HG03354 (cell line): ENCODE measurements around the gene DAAM2.

ENCODE experiments used
- ATAC-seq: cut with Tn5 transposase; IDR thresholded peaks from one replicate; pipeline ENCODE4 v1.9.1; 2021; ENCODE audit warnings: mild to moderate bottlenecking; ENCODE audit not compliant: unreplicated experiment, poor library complexity, severe bottlenecking

Gene DAAM2

DNA sequence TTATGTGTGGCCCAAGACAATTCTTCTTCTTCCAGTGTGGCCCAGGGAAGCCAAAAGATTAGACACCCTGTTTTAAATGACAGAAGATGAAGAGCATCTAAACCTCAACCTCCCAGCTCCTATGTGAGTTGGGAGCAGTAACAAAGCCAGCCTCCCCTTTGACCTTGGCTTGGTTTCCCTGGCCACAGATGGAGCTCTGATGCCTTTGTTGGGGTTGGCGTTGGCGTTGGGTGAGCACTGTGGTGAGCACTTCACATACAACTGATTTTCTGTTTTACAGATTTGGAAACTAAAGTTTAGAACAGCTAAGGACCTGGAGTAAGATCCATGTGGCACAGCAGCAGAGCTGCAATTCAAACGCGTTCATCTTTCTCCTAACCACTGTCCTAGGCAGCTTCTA lies 22.1 kb downstream of the DAAM2 start:
- no peak for ATAC-seq

DNA sequence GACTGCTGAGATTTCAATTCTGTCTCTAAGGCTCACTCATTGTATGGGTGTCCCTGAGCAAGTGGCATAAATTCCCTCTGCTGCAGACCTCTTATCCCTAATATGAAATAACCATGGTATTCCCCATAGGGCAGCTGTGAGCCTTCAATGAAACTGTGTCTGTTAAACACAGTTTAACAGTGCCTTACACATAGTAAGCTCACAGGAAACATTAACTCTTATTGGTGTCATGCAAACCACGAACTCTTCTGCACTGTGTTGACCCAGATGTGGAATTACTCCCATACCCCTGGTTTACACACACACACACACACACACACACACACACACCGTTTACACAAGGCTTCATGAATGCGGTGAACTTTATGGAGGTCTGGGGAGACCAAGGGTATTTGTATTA lies 23.2 kb downstream of the DAAM2 start:
- ATAC-seq, result no peak

DNA sequence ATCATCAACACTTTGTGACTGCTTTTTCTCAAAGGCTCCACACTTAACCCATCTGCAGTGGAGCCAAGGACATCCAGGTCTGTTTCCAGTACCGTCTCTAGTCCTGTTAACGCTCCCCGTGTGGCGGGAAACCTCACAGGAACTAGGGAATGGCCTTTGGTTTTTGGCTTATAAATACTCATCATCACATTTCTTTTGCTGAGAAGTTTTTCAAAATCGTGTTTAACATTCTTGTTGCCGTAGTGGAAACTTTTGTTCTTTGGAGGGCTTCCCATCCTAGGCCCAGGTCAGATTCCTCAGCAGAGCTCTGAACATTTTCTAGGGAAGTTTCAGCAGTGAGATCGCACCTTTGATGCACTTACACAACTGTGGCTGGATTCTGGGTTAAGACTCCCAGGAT lies 24.6 kb downstream of the DAAM2 start:
- no peak for ATAC-seq

DNA sequence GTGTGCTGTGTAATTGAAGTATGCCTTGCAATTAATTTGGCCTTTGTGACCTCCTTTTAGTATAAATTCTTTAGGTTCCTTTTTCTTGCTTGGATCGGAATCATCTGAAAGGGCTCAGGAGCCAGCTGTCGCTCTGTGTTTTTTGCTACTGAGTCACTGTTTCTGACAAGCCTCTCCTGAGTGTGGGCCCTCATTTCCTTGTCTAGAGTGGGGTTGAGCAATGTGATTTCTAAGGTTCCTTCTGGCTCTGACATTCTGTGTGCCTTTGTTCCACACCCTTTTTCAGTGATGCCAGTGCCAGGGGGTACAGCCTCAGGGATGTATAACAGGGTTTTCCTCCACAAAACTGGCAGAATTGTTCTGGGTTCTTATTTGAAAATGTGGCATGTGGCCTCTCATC lies 26.5 kb downstream of the DAAM2 start:
- no peak for ATAC-seq

DNA sequence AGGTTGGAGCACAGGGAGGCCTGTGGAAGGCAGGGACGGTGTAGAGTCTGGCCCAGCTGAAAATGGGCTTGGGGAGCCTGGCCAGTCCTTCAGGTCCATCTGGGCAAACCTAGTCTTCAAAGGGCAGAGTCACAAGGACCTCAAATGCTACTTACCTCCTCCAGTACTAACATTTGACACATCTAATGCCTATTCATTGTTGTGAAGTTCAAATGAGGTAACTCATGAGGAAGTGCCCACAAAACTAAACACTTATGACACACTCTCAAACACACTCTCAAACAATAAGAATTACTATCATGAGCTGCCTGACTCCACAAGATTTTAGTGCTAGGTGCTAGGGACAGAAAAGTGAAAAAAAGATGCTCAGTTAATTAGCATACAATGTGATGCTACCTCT lies 27.1 kb downstream of the DAAM2 start:
- no peak for ATAC-seq

DNA sequence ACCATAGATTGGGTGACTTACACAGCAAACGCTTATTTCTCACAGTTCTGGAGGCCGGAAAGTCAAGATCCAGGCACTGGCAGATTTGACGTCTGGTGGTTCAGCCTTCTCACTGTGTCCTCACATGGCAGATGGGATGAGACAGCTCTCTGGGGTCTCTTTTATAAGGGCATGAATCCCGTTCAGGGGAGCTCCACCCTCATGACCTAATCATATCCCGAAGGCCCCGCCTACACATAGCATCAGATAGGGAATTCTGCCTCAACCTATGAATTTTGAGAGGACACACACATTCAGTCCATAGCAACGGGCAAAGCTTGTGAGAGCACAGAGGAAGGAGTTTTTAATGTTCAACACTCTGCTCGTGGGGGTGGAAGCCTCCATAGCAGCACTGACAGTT lies 27.5 kb downstream of the DAAM2 start:
- no peak for ATAC-seq

DNA sequence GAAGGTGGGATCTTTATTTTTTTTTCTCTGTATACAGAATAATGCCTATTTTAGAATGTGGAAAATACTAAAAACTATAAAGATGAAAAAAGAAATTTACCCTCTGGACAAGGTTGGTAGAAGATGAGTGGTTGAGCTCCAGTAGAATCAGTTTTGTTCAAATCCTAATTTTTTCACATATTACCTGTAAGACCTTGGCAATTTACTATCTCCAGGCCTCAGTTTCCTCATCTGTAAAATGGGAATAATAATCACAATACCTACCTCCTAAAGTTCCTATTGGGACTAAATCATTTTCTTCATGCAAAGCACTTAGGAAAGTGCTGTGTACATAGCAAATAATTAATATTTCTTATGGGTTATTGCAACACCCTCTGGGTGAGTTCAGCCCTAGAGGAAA lies 28.4 kb downstream of the DAAM2 start:
- ATAC-seq, result no peak

DNA sequence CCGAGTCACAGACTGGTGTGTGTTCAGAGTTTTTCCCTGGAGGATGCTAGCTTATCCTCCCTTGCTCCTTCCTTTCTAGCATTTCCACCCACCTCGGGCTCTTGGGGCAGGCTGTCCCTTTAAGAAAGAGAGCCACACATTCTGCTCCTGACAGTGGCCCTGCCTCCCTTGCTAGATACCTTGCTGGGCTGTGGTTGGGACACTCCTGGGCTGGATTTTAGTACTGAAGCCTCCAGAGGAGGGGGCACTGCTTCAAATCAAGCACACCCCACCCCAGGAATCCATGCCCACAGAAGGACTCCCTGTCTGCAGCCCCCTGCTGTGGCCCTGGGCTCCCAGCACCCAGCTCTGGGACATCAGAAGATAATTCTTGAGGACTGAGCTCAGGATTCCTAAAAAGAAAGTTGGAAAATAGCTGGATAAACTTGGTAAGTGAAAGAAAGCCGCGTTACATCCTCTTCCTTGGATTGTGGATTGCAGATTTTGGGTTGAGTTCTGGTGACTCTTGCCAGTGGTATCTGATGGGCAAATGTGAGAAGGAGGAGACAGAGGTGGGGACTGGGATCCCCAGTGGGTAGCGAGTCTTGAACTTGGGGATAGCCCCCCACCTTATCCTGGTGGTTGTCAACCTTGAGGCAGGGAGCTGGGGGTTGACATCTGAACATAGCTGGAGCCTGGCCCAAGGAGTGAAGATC lies 29.0 kb downstream of the DAAM2 start:
- no peak for ATAC-seq

DNA sequence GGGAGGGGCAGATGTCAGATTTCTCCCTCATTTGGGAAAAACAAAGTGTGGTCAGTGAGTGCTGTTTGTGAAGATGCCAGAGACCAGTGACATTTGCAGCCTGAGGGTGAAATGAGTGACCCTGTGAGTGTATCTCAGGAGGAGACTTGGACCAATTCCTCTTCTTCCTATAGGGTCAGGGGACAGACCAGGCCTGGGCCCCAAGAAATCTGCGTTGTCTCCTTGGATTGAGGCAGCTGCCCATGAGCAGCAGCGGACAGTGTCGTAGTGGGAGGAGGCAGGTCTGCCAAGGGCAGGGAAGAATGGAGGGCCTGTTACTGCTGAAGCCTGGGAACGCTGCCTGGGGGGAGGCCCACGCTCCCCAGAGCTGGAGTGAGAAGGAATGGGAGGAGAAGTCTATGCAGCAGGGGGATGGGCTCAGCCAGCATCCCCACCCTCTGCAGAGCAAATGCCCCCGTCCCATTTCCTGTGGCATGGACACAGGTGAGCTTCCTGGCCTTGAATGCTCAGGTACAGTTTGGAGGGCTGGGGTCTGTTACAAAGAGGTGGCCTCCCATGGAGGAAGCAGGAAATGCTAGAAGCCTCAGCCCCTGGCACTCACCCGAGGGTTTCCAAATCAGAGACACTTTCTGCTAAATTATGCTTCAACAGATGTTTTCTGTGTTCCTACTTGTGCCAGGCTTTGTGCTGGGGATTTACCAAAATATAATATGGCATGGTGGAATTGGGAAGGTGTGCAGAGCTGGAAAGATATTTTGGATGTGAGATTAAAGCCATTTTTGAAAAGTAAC lies 29.8 kb downstream of the DAAM2 start:
- no peak for ATAC-seq

DNA sequence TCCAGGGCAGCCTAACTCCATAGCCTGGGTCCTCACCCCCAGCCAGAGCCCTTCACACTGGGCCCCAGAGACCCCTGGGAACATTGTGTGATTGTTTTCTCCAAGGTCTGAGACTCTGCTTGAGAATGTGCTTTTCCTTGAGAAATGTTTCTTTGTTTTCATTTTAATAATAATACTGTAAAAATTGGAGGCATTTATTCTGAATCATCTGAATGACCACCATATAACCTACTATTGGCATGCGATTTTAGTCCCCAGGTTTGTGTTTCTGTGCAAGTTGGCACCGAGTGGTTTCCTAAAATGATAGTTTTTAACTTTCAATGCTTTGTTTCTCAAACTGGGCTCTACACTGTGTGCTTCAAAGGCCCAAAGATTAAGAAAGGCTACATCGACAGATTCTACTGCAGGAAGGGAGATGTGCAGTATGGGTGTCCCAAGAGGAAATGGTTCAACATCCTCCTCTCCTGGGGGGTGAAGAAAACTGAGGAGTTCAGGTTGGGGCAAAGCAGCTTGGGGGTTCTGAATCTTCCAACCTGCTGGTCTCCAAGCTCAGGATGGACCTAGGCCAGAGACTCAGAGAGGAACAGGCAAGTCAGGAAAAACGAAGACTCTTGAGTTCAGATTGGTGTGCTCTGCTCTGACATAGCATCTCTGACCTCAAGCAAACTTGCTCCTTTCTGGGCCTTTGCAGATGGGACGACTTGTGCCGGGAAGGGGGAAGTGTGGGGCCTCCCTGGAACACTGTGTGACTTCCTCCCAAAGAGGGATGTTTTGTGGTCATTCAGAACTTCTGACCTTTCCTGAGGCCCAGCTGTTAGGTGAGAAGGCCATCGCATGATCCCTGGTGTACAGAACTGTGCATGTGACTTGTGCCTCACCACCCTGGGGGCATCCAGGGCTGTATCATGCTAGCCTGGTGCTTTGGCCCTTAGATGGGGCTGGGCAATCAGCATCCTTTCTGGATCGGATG lies 31.0 kb downstream of the DAAM2 start:
- no peak for ATAC-seq

DNA sequence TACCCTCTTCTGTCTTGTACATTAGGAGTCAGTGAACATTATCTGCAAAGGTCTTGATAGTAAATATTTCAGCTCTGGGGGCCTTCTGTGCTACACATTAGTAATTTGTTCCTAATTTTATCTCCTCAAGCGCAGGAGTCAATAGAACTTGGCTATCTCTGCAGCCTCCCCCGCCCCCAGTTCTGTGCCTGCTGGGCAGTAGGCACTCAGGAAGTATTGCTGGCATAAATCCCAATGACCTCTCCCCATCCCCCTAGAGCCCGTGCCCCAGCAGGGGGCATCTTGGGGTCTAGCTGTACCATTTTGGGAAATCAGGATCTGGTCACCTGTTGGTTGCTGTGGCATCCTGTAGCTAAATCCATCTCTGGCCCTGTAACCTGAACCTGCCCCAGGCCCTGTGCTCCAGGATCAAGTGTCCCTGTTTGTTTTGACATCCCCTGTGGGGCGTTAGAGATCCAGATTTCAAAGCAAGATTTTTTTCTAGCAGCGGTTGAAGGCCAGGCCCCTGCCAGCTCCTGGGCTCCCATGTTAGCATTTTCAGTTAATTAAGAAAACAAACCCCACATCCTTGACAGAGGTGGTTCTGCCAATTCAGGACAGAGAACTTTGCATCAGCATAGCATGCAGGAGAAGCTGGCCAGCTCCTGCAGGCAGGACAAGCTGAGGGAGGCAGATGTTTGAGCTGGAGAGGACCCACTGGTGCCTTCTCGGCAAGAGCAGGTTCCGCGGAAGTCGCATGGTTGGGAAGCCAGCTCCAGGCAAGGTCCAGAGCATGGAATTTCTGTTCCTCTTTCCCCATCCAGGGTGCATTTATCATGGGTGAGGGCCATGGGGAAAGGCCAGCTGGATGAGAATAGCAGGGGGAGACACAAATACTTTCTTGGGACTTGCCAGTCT lies 32.1 kb downstream of the DAAM2 start:
- no peak for ATAC-seq

DNA sequence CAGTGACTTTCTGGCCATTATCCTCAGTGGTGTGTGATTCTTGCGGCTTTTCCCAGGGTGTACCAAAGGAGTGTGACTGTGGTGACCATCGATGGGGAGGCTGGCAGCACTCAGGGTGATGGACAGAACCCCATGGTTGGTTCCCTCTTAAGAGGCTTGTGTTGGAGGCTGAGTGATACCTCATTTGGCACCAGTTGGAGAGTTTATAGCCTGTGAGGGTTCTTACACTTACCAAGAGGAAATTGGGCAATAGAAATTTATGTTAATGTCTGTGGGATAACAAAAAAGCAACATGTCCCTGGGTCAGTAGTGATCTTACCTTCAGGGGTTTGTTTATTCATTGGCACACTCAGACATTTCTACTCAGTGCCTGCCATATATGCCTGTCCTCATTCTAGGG lies 37.2 kb downstream of the DAAM2 start:
- ATAC-seq, result no peak

DNA sequence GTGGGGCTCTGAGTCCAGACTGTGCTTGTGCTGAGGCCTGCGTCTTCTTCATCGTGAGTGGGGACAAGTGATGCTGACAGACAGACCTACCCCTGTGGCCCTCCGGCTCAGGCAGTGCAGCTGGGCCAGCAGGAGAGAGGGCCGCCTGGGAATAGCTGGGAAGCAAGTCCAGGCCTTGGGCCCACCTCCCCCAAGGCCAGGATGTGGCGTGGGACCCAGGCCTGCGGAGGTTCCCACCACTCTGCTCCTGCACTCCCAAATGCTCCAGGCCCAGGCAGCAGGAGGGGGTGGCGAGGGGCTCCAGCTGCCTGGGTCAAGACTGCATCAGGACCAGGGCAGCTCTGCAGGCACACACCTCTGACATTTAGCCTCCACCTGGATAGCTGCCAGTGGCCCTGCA lies 38.3 kb downstream of the DAAM2 start:
- no peak for ATAC-seq

DNA sequence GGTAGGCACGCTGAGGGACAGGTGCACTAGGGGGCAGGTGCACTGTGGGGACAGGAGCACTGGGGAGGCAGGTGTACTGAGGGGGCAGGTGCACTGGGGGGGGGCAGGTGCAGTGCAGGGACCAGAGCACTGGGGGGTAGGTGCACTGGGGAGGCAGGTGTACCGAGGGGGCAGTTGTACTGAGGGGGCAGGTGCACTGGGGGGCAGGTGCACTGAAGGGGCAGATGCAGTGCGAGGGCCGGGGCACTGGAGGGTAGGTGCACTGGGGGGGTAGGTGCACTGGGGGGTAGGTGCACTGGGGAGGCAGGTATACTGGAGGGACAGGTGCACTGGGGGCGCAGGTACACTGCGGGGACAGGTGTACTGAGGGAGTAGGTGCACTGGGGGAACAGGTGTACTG lies 39.5 kb downstream of the DAAM2 start:
- no peak for ATAC-seq

DNA sequence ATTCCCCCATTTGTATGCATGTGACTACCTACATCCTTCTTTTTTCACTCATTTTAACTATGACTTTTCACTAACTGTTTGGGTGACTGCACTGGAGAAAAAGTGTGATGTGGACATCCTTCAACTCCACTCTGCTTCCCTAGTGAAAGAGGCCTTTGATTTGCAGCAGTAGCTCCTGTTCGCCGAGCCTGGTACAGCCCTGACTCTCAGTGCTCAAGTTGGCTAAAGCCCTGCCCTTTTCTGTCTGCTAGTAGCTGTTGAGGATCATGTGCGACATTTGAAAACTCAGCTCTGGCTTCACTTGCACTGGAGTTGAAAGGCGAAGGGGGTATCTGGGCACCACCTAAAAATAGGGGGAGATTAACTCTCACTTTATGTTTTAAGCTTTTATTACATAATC lies 42.1 kb downstream of the DAAM2 start:
- ATAC-seq, result no peak

DNA sequence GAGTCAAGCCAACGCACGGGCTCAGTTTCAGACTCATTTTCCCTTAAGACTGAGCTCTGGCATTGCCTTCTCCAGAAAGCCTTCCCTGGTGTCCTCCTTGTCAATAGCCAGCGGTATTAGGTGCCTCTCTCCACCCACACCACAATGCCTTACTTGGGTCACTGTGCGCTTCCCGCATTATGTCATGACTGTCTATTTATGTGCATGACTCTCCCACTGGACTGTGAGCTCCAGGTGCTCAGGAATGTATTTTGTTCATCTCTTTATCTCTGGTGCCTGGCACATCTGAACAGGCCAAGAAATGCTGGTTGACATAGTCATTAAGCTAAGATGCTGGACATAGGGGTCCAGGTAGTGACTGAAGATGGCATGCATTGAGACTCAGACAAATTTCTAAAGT lies 42.7 kb downstream of the DAAM2 start:
- no peak for ATAC-seq

DNA sequence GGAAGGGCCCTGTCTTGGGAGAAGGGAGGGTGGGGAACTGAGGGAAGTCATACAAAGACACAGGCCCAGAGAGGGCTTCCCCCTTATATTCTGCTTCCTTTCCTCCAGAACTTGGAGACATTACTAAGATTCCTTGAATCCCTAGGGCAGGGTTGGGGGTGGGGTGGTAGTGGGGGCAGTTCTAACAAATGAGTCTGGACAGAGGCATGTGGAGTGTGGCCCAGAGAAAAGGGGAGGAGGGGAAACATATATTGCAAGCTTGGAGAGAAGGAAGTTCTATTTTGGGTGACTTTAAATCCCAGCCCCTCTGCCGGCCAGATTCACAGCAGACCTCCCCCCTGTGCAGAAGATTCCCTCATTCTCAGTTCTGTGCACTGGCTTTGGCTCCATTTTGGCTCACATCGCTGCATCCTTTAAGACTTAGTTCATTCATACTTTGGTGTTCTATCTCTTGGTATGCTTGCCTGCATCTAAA lies 43.7 kb downstream of the DAAM2 start:
- ATAC-seq, result no peak

DNA sequence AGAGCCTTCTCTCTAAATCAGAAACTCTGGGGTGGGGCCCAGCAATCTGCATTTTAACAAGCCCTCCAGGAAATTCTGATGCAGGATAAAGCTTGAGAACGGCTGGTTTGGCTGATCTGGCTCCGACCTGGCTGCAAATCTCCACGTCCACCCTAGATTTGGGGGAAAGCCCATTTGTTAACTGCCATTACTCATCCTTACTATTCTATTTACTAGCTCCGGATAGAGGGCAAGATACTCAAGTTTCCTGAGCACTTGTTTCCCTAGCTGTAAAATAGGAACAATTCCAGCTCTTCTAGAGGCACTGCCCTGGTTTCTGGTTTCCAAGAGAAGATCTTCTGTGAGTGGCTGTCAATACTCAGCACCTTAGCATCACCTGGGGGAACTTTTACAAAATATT lies 44.4 kb downstream of the DAAM2 start:
- no peak for ATAC-seq

DNA sequence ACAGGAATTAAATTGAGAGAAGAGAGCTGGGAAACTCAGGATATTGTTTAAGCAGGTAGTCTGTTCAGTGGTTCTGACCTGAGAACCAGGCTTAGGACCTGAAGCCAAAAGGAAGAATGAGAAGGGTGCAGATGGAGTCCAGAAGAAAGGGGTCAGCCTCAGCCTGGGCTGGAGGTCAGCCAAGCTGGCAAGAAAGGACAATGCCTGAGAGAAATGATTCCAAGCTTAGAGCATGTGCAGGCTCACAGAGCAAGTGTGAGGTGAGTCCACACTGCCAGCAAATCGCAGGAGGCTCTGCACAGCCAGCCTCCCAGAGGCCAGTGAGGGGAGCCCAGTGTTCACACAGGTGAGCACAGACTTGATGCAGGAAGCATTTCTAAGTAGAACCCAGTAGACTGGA lies 47.3 kb downstream of the DAAM2 start:
- ATAC-seq, result no peak
